K562 (cell line): ENCODE data around the gene TOMM5. TPM values are rescaled to one million over a fixed set of nuclear protein-coding genes. Genes with fewer than 3 reads are reported as not detected.
A peak's percentile ranks its signal among the peaks of the same experiment; 100 is the strongest.

Experiments
- ATAC-seq: fragments of 200-7000 bp; cut with Tn5 transposase; 3 replicates; pipeline ENCODE4 v1.9.1; 2020; ENCODE audit warnings: moderate library complexity
- BruUV-seq: library from RNA; stranded (reverse); fragments of 400-500 nt; replicated peaks from 2 replicates; lab custom pipeline; 2021; lab: Mats Ljungman, UMichigan
- CTCF ChIA-PET: fragments of 300-600 bp; formaldehyde crosslinking; extraction: SDS; loops from one replicate; lab custom pipeline; 2021; ENCODE audit warnings: low intra/inter-chr PET ratio; lab: Yijun Ruan, JAX
- POLR2A ChIA-PET: fragments of 300-600, 350-650 bp; sonication (Branson Sonifier 250); formaldehyde crosslinking; extraction: SDS; loops from one replicate; lab custom pipeline; 2021; ENCODE audit warnings: antibody characterized with exemption, inconsistent platforms; lab: Yijun Ruan, JAX
- DNase-seq, 4 experiments: peaks; one replicate each; pipeline versions ENCODE4 v3.0.0 to v3.0.0-alpha.2; 2011 to 2018; ENCODE audit warnings: low spot score in 3 of 4, mixed read lengths in 3 of 4; ENCODE audit errors: extremely low read depth in 1 of 4
- FAIRE-seq: peaks from 2 replicates; lab custom pipeline; 2011; peaks lifted over from hg19 to GRCh38; lab: Jason Lieb, UNC
- H2AFZ ChIP-seq: 2 replicates; pipeline ENCODE4 v1.6.0; 2011; ENCODE audit warnings: low read depth, low read length, control low read depth, inconsistent platforms
- H3K27ac ChIP-seq: fragments of 200-600 bp; 3 replicates; pipeline ENCODE4 v1.8.0; 2011; ENCODE audit warnings: low read depth, mild to moderate bottlenecking, control low read depth, inconsistent platforms, low read length, moderate library complexity, mixed read lengths; ENCODE audit errors: extremely low read depth
- H3K27me3 ChIP-seq, 2 experiments: fragments of 300-600 bp in 1 of 2; 2 replicates in 1 of 2; 3 replicates in 1 of 2; pipeline versions ENCODE4 v1.6.0 to v1.8.0; 2011; ENCODE audit warnings: inconsistent platforms in 2 of 2, low read length in 2 of 2, mild to moderate bottlenecking in 1 of 2, mixed read lengths in 1 of 2, moderate library complexity in 1 of 2; ENCODE audit not compliant: control insufficient read depth in 2 of 2, insufficient read depth in 2 of 2
- H3K36me3 ChIP-seq: fragments of 300-600 bp; 3 replicates; pipeline ENCODE4 v1.8.0; 2011; ENCODE audit warnings: mild to moderate bottlenecking, low read length, inconsistent platforms; ENCODE audit not compliant: control insufficient read depth, insufficient read depth
- H3K4me1 ChIP-seq, 2 experiments: fragments of 200-600 bp in 1 of 2; replicated peaks in 1 of 2; 2 replicates in 1 of 2; 3 replicates in 1 of 2; pipeline versions ENCODE4 v1.5.1 to v1.8.0; 2011; ENCODE audit warnings: inconsistent platforms in 2 of 2, low read length in 2 of 2, mild to moderate bottlenecking in 1 of 2, mixed read lengths in 1 of 2, moderate library complexity in 1 of 2; ENCODE audit not compliant: control insufficient read depth in 2 of 2, insufficient read depth in 2 of 2
- H3K4me2 ChIP-seq: 2 replicates; pipeline ENCODE4 v1.6.1; 2011; ENCODE audit warnings: low read length, control low read depth, inconsistent platforms, mixed read lengths; ENCODE audit not compliant: insufficient read depth
- H3K4me3 ChIP-seq: fragments of 200-600 bp; sonication (generic), shearing (Covaris generic); 2 replicates; pipeline ENCODE4 v1.5.1; 2016; ENCODE audit warnings: control low read depth, inconsistent platforms
- H3K79me2 ChIP-seq: fragments of 200-600 bp; 3 replicates; pipeline ENCODE4 v1.8.0; 2011; ENCODE audit warnings: low read length, inconsistent platforms; ENCODE audit not compliant: control insufficient read depth, insufficient read depth
- H3K9ac ChIP-seq, 2 experiments: 2 replicates each; pipeline versions ENCODE4 v1.6.0 to v1.6.1; 2011; ENCODE audit warnings: low read depth in 2 of 2, low read length in 2 of 2, control low read depth in 1 of 2, inconsistent platforms in 1 of 2, mild to moderate bottlenecking in 1 of 2, mixed read lengths in 1 of 2; ENCODE audit not compliant: insufficient read depth in 1 of 2
- H3K9me1 ChIP-seq: one replicate; pipeline ENCODE4 v1.6.0; 2011; ENCODE audit warnings: inconsistent platforms, mild to moderate bottlenecking, low read length, moderate library complexity; ENCODE audit not compliant: control insufficient read depth, insufficient read depth
- H3K9me3 ChIP-seq: replicated peaks from 2 replicates; pipeline ENCODE4 v1.5.1; 2011; ENCODE audit warnings: low read depth, low read length, inconsistent platforms; ENCODE audit not compliant: control insufficient read depth, insufficient read depth
- H4K20me1 ChIP-seq: replicated peaks from 2 replicates; pipeline ENCODE4 v1.6.1; 2011; ENCODE audit warnings: low read length, inconsistent platforms, mixed read lengths; ENCODE audit not compliant: control insufficient read depth, insufficient read depth
- BACH1 ChIP-seq: fragments of 200-800 bp; sonication (Bioruptor generic); IDR thresholded peaks from 2 replicates; pipeline ENCODE4 v1.6.1; 2016; ENCODE audit warnings: missing genetic modification characterization, missing compliant biosample characterization
- C11orf30 ChIP-seq: fragments of 450-650 bp; IDR thresholded peaks from 2 replicates; pipeline ENCODE4 v1.6.1; 2016; ENCODE audit warnings: low read depth, mild to moderate bottlenecking
- CEBPB ChIP-seq: fragments of 450-650 bp; IDR thresholded peaks from 2 replicates; pipeline ENCODE4 v1.6.1; 2016; ENCODE audit warnings: missing genetic modification characterization, missing compliant biosample characterization
- DPF2 ChIP-seq: fragments of 450-650 bp; IDR thresholded peaks from 2 replicates; pipeline ENCODE4 v1.6.1; 2016
- ETV6 ChIP-seq, 3 experiments: fragments of 150-350 bp in 1 of 3; sonication (generic) in 1 of 3; formaldehyde crosslinking in 1 of 3; IDR thresholded peaks; 2 replicates each; pipeline versions ENCODE4 v1.6.1 to v1.8.0; 2014 to 2022; ENCODE audit warnings: borderline replicate concordance in 2 of 3, low read depth in 2 of 3, antibody characterized with exemption in 1 of 3, low read length in 1 of 3, mild to moderate bottlenecking in 1 of 3, missing genetic modification reagents in 1 of 3
- FOXK2 ChIP-seq, 2 experiments: fragments of 450-650 bp; IDR thresholded peaks in 1 of 2; conservative IDR thresholded peaks in 1 of 2; 2 replicates each; pipeline ENCODE4 v1.6.1; 2016; ENCODE audit warnings: low read depth in 2 of 2, mild to moderate bottlenecking in 1 of 2
- HCFC1 ChIP-seq: IDR thresholded peaks from 2 replicates; pipeline ENCODE4 v1.6.1; 2012; ENCODE audit warnings: low read depth, low read length, improper control_type of control experiment
- HNRNPLL ChIP-seq: fragments of 200-400 bp; formaldehyde crosslinking; IDR thresholded peaks from 2 replicates; pipeline ENCODE4 v1.6.1; 2017; ENCODE audit warnings: low read length, low read depth, mild to moderate bottlenecking; ENCODE audit not compliant: poor library complexity, severe bottlenecking
- MAFF ChIP-seq: IDR thresholded peaks from 2 replicates; pipeline ENCODE4 v1.6.1; 2012; ENCODE audit warnings: low read length, improper control_type of control experiment
- MAFG ChIP-seq: fragments of 450-650 bp; conservative IDR thresholded peaks from 2 replicates; pipeline ENCODE4 v1.6.1; 2016; ENCODE audit warnings: missing genetic modification characterization, missing compliant biosample characterization
- MAFK ChIP-seq: IDR thresholded peaks from 2 replicates; pipeline ENCODE4 v1.6.1; 2011; ENCODE audit warnings: low read length, improper control_type of control experiment
- MXI1 ChIP-seq: IDR thresholded peaks from 2 replicates; pipeline ENCODE4 v1.6.1; 2011; ENCODE audit warnings: low read depth, mild to moderate bottlenecking, improper control_type of control experiment, low read length
- NBN ChIP-seq: fragments of 450-650 bp; IDR thresholded peaks from 2 replicates; pipeline ENCODE4 v1.6.1; 2016; ENCODE audit warnings: low read depth, mild to moderate bottlenecking
- PHTF2 ChIP-seq: fragments of 250-450 bp; sonication (Bioruptor Pico); IDR thresholded peaks from 2 replicates; pipeline ENCODE4 v1.5.0; 2021; ENCODE audit warnings: mild to moderate bottlenecking
- RFX1 ChIP-seq: fragments of 450-650 bp; IDR thresholded peaks from 2 replicates; pipeline ENCODE4 v1.6.1; 2016; ENCODE audit warnings: mild to moderate bottlenecking, moderate library complexity
- SRSF1 ChIP-seq: fragments of 200-400 bp; formaldehyde crosslinking; IDR thresholded peaks from 2 replicates; pipeline ENCODE4 v1.6.1; 2017; ENCODE audit warnings: mild to moderate bottlenecking, low read depth, low read length, moderate library complexity
- TSC22D4 ChIP-seq: fragments of 450-650 bp; IDR thresholded peaks from 2 replicates; pipeline ENCODE4 v1.6.1; 2016; ENCODE audit warnings: missing genetic modification characterization, missing biosample characterization, control low read depth
- ZBTB8A ChIP-seq: fragments of 450-650 bp; IDR thresholded peaks from 2 replicates; pipeline ENCODE4 v1.6.1; 2018; ENCODE audit warnings: mild to moderate bottlenecking, moderate library complexity; ENCODE audit not compliant: partially characterized antibody
- ZFX ChIP-seq: sonication (generic); formaldehyde crosslinking; IDR thresholded peaks from 2 replicates; pipeline ENCODE4 v1.8.0; 2022; ENCODE audit warnings: mild to moderate bottlenecking, missing genetic modification reagents, moderate library complexity
- ZNF316 ChIP-seq: fragments of 450-650 bp; IDR thresholded peaks from 2 replicates; pipeline ENCODE4 v1.6.1; 2016
- WGBS: fragments of 100-300 bp; shearing (Covaris generic); methylation state at CpG from one replicate; pipeline ENCODE4 v1.1.6; 2016; ENCODE audit warnings: low coverage, mixed read lengths; ENCODE audit not compliant: insufficient coverage; ENCODE audit errors: missing lambda C conversion rate; 5-methylcytosine and 5-hydroxymethylcytosine counted together
- in situ Hi-C: fragments of 300-500 bp; cut with MboI; formaldehyde crosslinking; loops from 4 replicates; pipeline ENCODE4 v1.15.0; 2018; ENCODE audit warnings: inconsistent platforms, mixed read lengths
- intact Hi-C: fragments of 100-400 bp; cut with micrococcal nuclease; formaldehyde crosslinking; loops from 2 replicates; pipeline ENCODE4 v1.14.2; 2022
- polyA plus RNA-seq, 8 experiments: library from polyadenylated mRNA; depleted of rRNA in 4 of 8; stranded (reverse) in 5 of 8; unstranded in 3 of 8; fragments of >200 nt; fragmentation: Nextera tagmentation in 2 of 8; fragmentation: Illumina TruSeq in 1 of 8; extraction: Ambion mirVana in 2 of 8; extraction: Trizol in 1 of 8; gene quantifications; 2 replicates each; pipeline versions ENCODE4 v1.2.1 to v1.2.3, GENCODE V29; 2011 to 2014; ENCODE audit warnings: inconsistent platforms in 1 of 8, missing spikeins in 1 of 8
- total RNA-seq, 7 experiments: library from RNA; depleted of rRNA in 6 of 7; stranded (reverse); fragments of >200 nt in 6 of 7; fragmentation: Illumina TruSeq in 2 of 7; extraction: Trizol in 2 of 7; gene quantifications; 2 replicates each; pipeline versions ENCODE4 v1.2.1 to v1.2.3, GENCODE V29; 2011 to 2021; ENCODE audit warnings: low replicate concordance in 1 of 7
- TF ChIP-seq, protein P1 (sequence below): fragments of 200-800 bp; sonication (Bioruptor generic); IDR thresholded peaks from 2 replicates; pipeline ENCODE4 v1.6.1; 2017; ENCODE audit warnings: missing genetic modification characterization, missing compliant biosample characterization
- TF ChIP-seq, protein P2 (sequence below): fragments of 250-450 bp; sonication (Bioruptor Pico); IDR thresholded peaks from 2 replicates; pipeline ENCODE4 v1.8.0; 2021; ENCODE audit warnings: borderline replicate concordance, mild to moderate bottlenecking, moderate library complexity; ENCODE audit not compliant: poor library complexity, severe bottlenecking

The TOMM5 gene
- total and polyA plus RNA-seq, 9 of the 15 experiments (the other 6 are each of a cell fraction or from before 2014, with no cell fraction given): 262 to 1,742 (median 496) TPM

DNA sequence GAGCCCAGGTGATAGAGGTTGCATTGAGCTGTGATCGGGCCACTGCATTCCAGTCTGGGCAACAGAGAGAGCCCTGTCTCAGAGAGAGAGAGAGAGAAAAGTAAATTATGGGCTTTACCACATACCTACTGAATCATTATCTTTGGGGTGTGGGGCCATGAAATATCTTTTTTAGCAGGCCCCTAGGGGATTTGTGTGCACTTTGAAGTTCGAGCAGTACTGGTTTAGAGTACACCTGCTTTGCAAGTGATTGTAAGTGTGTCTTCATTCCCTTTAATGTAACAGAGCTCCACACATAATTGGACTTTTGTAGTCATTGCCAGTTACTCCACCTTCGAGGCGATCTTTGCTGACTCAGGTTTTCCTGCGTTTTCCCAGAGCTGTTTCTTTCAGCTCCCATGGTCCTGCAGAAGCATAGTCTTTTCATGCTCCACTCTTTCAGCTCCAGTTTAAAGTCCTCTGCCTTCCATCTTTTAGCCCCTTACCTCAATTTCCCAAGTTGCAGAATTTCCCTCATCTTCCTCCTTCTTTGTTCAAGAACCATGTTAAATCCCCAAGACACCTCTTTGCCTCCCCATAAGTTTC is 34.4 kb upstream of the TOMM5 start:
- POLR2A ChIA-PET: interaction anchor here (0.8 to 1.6 kb wide), 3 partner anchors 8 to 162 kb away, joined by 4 to 6 read pairs (median 5); partner anchors contain the start of gene ZBTB5
- no TSS peak for BruUV-seq
- TF ChIP-seq PHTF2 (CRISPR knock-in tag) (no peak), ZFX (CRISPR knock-in tag) (no peak), HNRNPLL (no peak), TSC22D4 (tag) (no peak), CEBPB (tag) (no peak), C11orf30 (peak; percentile 95), ETV6 (IDR thresholded peaks at IDR 0.05; ENCODE audit: borderline replicate concordance in 1 of 2, low read depth in 2 of 2, low read length in 1 of 2) (no peak), ETV6 (CRISPR knock-in tag; IDR thresholded peaks at IDR 0.05; ENCODE audit: borderline replicate concordance) (no peak), HCFC1 (no peak), BACH1 (tag) (0 out of 2 replicates have a peak, but pooled peaks have one; percentile 29), ZBTB8A (no peak), MAFF (peak; percentile 92), SRSF1 (no peak), MAFK (peak; percentile 92), RFX1 (no peak), MXI1 (no peak), DPF2 (no peak), ZNF316 (peak; percentile 97), NBN (no peak), MAFG (tag) (peak; percentile 95), FOXK2 (conservative IDR thresholded peaks at IDR 0.05 in 1 of 2, IDR thresholded peaks at IDR 0.05 in 1 of 2; ENCODE audit: low read depth in 2 of 2) (0 out of 4 replicates have a peak, but pooled peaks of 1 of the 2 experiments have one; percentile 13)
- TF ChIP-seq, protein P1, sequence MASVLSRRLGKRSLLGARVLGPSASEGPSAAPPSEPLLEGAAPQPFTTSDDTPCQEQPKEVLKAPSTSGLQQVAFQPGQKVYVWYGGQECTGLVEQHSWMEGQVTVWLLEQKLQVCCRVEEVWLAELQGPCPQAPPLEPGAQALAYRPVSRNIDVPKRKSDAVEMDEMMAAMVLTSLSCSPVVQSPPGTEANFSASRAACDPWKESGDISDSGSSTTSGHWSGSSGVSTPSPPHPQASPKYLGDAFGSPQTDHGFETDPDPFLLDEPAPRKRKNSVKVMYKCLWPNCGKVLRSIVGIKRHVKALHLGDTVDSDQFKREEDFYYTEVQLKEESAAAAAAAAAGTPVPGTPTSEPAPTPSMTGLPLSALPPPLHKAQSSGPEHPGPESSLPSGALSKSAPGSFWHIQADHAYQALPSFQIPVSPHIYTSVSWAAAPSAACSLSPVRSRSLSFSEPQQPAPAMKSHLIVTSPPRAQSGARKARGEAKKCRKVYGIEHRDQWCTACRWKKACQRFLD (CRISPR knock-in tag): no peak
- TF ChIP-seq, protein P2, sequence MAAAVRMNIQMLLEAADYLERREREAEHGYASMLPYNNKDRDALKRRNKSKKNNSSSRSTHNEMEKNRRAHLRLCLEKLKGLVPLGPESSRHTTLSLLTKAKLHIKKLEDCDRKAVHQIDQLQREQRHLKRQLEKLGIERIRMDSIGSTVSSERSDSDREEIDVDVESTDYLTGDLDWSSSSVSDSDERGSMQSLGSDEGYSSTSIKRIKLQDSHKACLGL (CRISPR knock-in tag): no peak

More for the DNA sequence above, 34.4 kb upstream of the TOMM5 start:
- Histone ChIP-seq H3K4me1 (no peaks in the 10 kb centered on the region; a peak in 1 of 5 replicates), H3K9ac (no peak overlapping the region), H4K20me1 (peaks cover 5% of the 10 kb centered on the region; the same call in 1 of the 2 replicates), H3K27ac (no peak overlapping the region), H3K9me1 (no peaks in the 10 kb centered on the region), H3K27me3 (peaks cover 31 to 52% of the 10 kb centered on the region in 2 experiments), H3K36me3 (no peaks in the 10 kb centered on the region), H3K9me3 (no peaks in the 10 kb centered on the region), H3K4me2 (no peak overlapping the region), H3K4me3 (no peak overlapping the region), H2AFZ (no peak overlapping the region), H3K79me2 (no peaks in the 10 kb centered on the region)
- intact Hi-C loops: no loop called here
- whole genome bisulfite sequencing: 0% methylated on average over 5 of the region's 5 CpGs
- in situ Hi-C loops: no loop called here
- ATAC-seq (no peak), FAIRE-seq (no peak), DNase-seq (no peak)
- CTCF ChIA-PET: no interaction called here
